Measurements from ENCODE around the gene COP1. TPM values are rescaled to one million over a fixed set of nuclear protein-coding genes. Genes with fewer than 3 reads are reported as not detected.

COP1 gene
- total RNA-seq, 1 donor from 2014 or later, result 52.1 TPM

- H3K27ac Mint-ChIP-seq, result no peak overlapping the region
- H3K36me3 Mint-ChIP-seq (ENCODE audit: low read depth), result peaks cover 67% of the 10 kb centered on the region
- CTCF ChIA-PET, result no interaction called here
- peaks cover 6% of the 10 kb centered on the region for H3K9me3 Mint-ChIP-seq
- H3K4me3 Mint-ChIP-seq, result no peak overlapping the region
- ATAC-seq (ENCODE audit: low read depth) (no peak), DNase-seq (no peak)
- POLR2A ChIA-PET, result no interaction called here
- intact Hi-C loops (cut with micrococcal nuclease), result no loop called here
- no peaks in the 10 kb centered on the region for H3K27me3 Mint-ChIP-seq
- no peaks in the 10 kb centered on the region for H3K4me1 Mint-ChIP-seq
- TF ChIP-seq CTCF (IDR thresholded peaks at IDR 0.05), result no peak
Observed at GRCh38 chr1:176164014-176164678, 42.9 kb downstream of the COP1 start.

- ChIA-PET CTCF (no interaction called here), POLR2A (no interaction called here)
- no peak for TF ChIP-seq CTCF (IDR thresholded peaks at IDR 0.05)
- ATAC-seq (ENCODE audit: low read depth) (no peak), DNase-seq (no peak)
- H3K9me3 Mint-ChIP-seq, result peaks cover 22% of the 10 kb centered on the region
- H3K27me3 Mint-ChIP-seq, result no peaks in the 10 kb centered on the region
- H3K4me3 Mint-ChIP-seq, result no peak overlapping the region
- intact Hi-C loops (cut with micrococcal nuclease), result loop anchor here (10.0 kb wide), 1 partner anchor 45 kb away; the partner anchor contains the start of gene COP1
- peaks cover 7% of the 10 kb centered on the region for H3K4me1 Mint-ChIP-seq
- H3K36me3 Mint-ChIP-seq (ENCODE audit: low read depth), result peaks cover 85% of the 10 kb centered on the region
- no peak overlapping the region for H3K27ac Mint-ChIP-seq
Observed at GRCh38 chr1:176159993-176160392, 47.1 kb downstream of the COP1 start.

- no peaks in the 10 kb centered on the region for H3K27me3 Mint-ChIP-seq
- no peak for ATAC-seq (ENCODE audit: low read depth)
- intact Hi-C loops (cut with micrococcal nuclease), result loop anchor here (1.0 to 10.0 kb wide), 2 partner anchors 47 kb away; partner anchors contain the start of gene COP1
- ChIA-PET POLR2A (no interaction called here), CTCF (no interaction called here)
- no peak for DNase-seq
- H3K27ac Mint-ChIP-seq, result no peak overlapping the region
- TF ChIP-seq CTCF (IDR thresholded peaks at IDR 0.05), result no peak
- peaks cover 7% of the 10 kb centered on the region for H3K4me1 Mint-ChIP-seq
- peaks cover 85% of the 10 kb centered on the region for H3K36me3 Mint-ChIP-seq (ENCODE audit: low read depth)
- no peak overlapping the region for H3K4me3 Mint-ChIP-seq
- peaks cover 22% of the 10 kb centered on the region for H3K9me3 Mint-ChIP-seq
Observed at GRCh38 chr1:176157995-176158394, 49.1 kb downstream of the COP1 start.

GRCh38 chr1:176149939-176150807, 56.9 kb downstream of the COP1 start:
- ChIA-PET POLR2A (no interaction called here), CTCF (no interaction called here)
- DNase-seq (no peak), ATAC-seq (ENCODE audit: low read depth) (no peak)
- peaks cover 3% of the 10 kb centered on the region for H3K9me3 Mint-ChIP-seq
- no peaks in the 10 kb centered on the region for H3K4me1 Mint-ChIP-seq
- H3K27me3 Mint-ChIP-seq, result no peaks in the 10 kb centered on the region
- H3K36me3 Mint-ChIP-seq (ENCODE audit: low read depth), result peaks cover 67% of the 10 kb centered on the region
- H3K27ac Mint-ChIP-seq, result no peak overlapping the region
- intact Hi-C loops (cut with micrococcal nuclease), result loop anchor here (10.0 kb wide), 1 partner anchor 55 kb away; the partner anchor contains the start of gene COP1
- H3K4me3 Mint-ChIP-seq, result no peak overlapping the region
- TF ChIP-seq CTCF (IDR thresholded peaks at IDR 0.05), result no peak

- TF ChIP-seq CTCF (IDR thresholded peaks at IDR 0.05), result no peak
- POLR2A ChIA-PET, result no interaction called here
Observed at GRCh38 chr1:176144526-176144925, 62.6 kb downstream of the COP1 start.

More at GRCh38 chr1:176144526-176144925, 62.6 kb downstream of the COP1 start:
- intact Hi-C loops (cut with micrococcal nuclease), result no loop called here
- Mint-ChIP-seq H3K4me3 (no peak overlapping the region), H3K36me3 (ENCODE audit: low read depth) (peaks cover 66% of the 10 kb centered on the region), H3K4me1 (peaks cover 6% of the 10 kb centered on the region), H3K9me3 (peaks cover 3% of the 10 kb centered on the region), H3K27me3 (no peaks in the 10 kb centered on the region), H3K27ac (no peak overlapping the region)
- no peak for ATAC-seq (ENCODE audit: low read depth)
- CTCF ChIA-PET, result no interaction called here
- no peak for DNase-seq
